WERI-Rb-1 (cell line): ENCODE data around the gene POLR2J3.
"Not testable (repeated sequence)": the region's sequence is repeated elsewhere in the genome, so short reads cannot be mapped to it uniquely, and the experiment has no call there.

ENCODE experiments used
- DNase-seq: peaks from one replicate; pipeline ENCODE4 v3.0.0-alpha.2; 2020
- H3K27ac ChIP-seq: fragments of 250-450 bp; sonication (Bioruptor Pico); 2 replicates; pipeline ENCODE4 v1.5.1; 2020; ENCODE audit warnings: mild to moderate bottlenecking, moderate library complexity
- H3K27me3 ChIP-seq: fragments of 250-450 bp; sonication (Bioruptor Pico); 2 replicates; pipeline ENCODE4 v1.5.1; 2021; ENCODE audit warnings: mild to moderate bottlenecking, low read depth, moderate library complexity; ENCODE audit not compliant: insufficient read depth, severe bottlenecking
- H3K36me3 ChIP-seq: fragments of 250-450 bp; sonication (Bioruptor Pico); 2 replicates; pipeline ENCODE4 v1.5.1; 2020; ENCODE audit warnings: mild to moderate bottlenecking, moderate library complexity
- H3K4me3 ChIP-seq: 2 replicates; pipeline ENCODE4 v1.5.1; 2011; ENCODE audit warnings: low read depth, mild to moderate bottlenecking, control low read depth, low read length
- H3K9me3 ChIP-seq: fragments of 250-450 bp; sonication (Bioruptor Pico); 2 replicates; pipeline ENCODE4 v1.5.1; 2021; ENCODE audit warnings: mild to moderate bottlenecking, moderate library complexity; ENCODE audit not compliant: severe bottlenecking

The POLR2J3 gene

GRCh38 chr7:102604431-102605145, 32.2 kb upstream of the POLR2J3 start:
- H3K4me3 ChIP-seq, H3K27me3 ChIP-seq, H3K27ac ChIP-seq, H3K9me3 ChIP-seq, DNase-seq, H3K36me3 ChIP-seq: not testable (repeated sequence)

GRCh38 chr7:102602317-102602716, 29.9 kb upstream of the POLR2J3 start:
- not testable (repeated sequence) for H3K27me3 ChIP-seq, H3K36me3 ChIP-seq, DNase-seq, H3K4me3 ChIP-seq, H3K27ac ChIP-seq, H3K9me3 ChIP-seq

- not testable (repeated sequence) for H3K36me3 ChIP-seq, H3K9me3 ChIP-seq, H3K27me3 ChIP-seq, H3K27ac ChIP-seq, DNase-seq, H3K4me3 ChIP-seq
Measured at GRCh38 chr7:102599699-102600098, 27.3 kb upstream of the POLR2J3 start.

- not testable (repeated sequence) for H3K27me3 ChIP-seq, H3K9me3 ChIP-seq, H3K27ac ChIP-seq, DNase-seq, H3K4me3 ChIP-seq, H3K36me3 ChIP-seq
Measured at GRCh38 chr7:102596036-102596435, 23.7 kb upstream of the POLR2J3 start.

GRCh38 chr7:102593637-102594334, 21.4 kb upstream of the POLR2J3 start:
- not testable (repeated sequence) for H3K36me3 ChIP-seq, H3K27ac ChIP-seq, DNase-seq, H3K9me3 ChIP-seq, H3K4me3 ChIP-seq, H3K27me3 ChIP-seq

GRCh38 chr7:102592477-102593019, 20.2 kb upstream of the POLR2J3 start:
- H3K36me3 ChIP-seq, H3K27me3 ChIP-seq, H3K9me3 ChIP-seq, H3K4me3 ChIP-seq, H3K27ac ChIP-seq: not testable (repeated sequence)
- peak; percentile 98 for DNase-seq

- not testable (repeated sequence) for DNase-seq, H3K27me3 ChIP-seq, H3K27ac ChIP-seq, H3K9me3 ChIP-seq, H3K4me3 ChIP-seq, H3K36me3 ChIP-seq
Measured at GRCh38 chr7:102589857-102590256, 17.5 kb upstream of the POLR2J3 start.

- H3K27me3 ChIP-seq, DNase-seq, H3K4me3 ChIP-seq, H3K27ac ChIP-seq, H3K9me3 ChIP-seq, H3K36me3 ChIP-seq: not testable (repeated sequence)
Measured at GRCh38 chr7:102583495-102583894, 11.1 kb upstream of the POLR2J3 start.

- not testable (repeated sequence) for H3K27ac ChIP-seq, H3K27me3 ChIP-seq, H3K36me3 ChIP-seq, H3K4me3 ChIP-seq, DNase-seq, H3K9me3 ChIP-seq
Measured at GRCh38 chr7:102581722-102582121, 9.3 kb upstream of the POLR2J3 start.

GRCh38 chr7:102578486-102578885, 6.1 kb upstream of the POLR2J3 start:
- H3K27me3 ChIP-seq, H3K36me3 ChIP-seq: not testable (repeated sequence)

GRCh38 chr7:102577315-102578240, 5.2 kb upstream of the POLR2J3 start:
- H3K27me3 ChIP-seq, H3K4me3 ChIP-seq, H3K9me3 ChIP-seq, H3K27ac ChIP-seq, DNase-seq, H3K36me3 ChIP-seq: not testable (repeated sequence)

More at GRCh38 chr7:102578486-102578885, 6.1 kb upstream of the POLR2J3 start:
- DNase-seq, H3K4me3 ChIP-seq, H3K27ac ChIP-seq, H3K9me3 ChIP-seq: not testable (repeated sequence)

- not testable (repeated sequence) for H3K9me3 ChIP-seq, H3K27me3 ChIP-seq, H3K27ac ChIP-seq, H3K36me3 ChIP-seq, DNase-seq, H3K4me3 ChIP-seq
Measured at GRCh38 chr7:102576363-102576762, 4.0 kb upstream of the POLR2J3 start.

- not testable (repeated sequence) for DNase-seq, H3K4me3 ChIP-seq, H3K27ac ChIP-seq
Measured at GRCh38 chr7:102574607-102575006, 2.2 kb upstream of the POLR2J3 start.

GRCh38 chr7:102568620-102569019, 3.8 kb downstream of the POLR2J3 start:
- not testable (repeated sequence) for DNase-seq, H3K27ac ChIP-seq, H3K27me3 ChIP-seq, H3K36me3 ChIP-seq, H3K9me3 ChIP-seq, H3K4me3 ChIP-seq

More at GRCh38 chr7:102574607-102575006, 2.2 kb upstream of the POLR2J3 start:
- not testable (repeated sequence) for H3K27me3 ChIP-seq, H3K36me3 ChIP-seq, H3K9me3 ChIP-seq
